CD8-positive, alpha-beta memory T cell (primary cell): Measurements from ENCODE around the gene PLSCR4. TPM values are rescaled to one million over a fixed set of nuclear protein-coding genes. Genes with fewer than 3 reads are reported as not detected.
"Not testable (repeated sequence)": the region's sequence is repeated elsewhere in the genome, so short reads cannot be mapped to it uniquely, and the experiment has no call there.

Source experiments
- CTCF ChIA-PET: fragments of 350-600 bp; sonication (Branson Sonifier 250); formaldehyde crosslinking; loops from one replicate; lab custom pipeline; 2021; ENCODE audit warnings: antibody characterized with exemption; lab: Charles Lee
- POLR2A ChIA-PET: fragments of 350-600 bp; sonication (Branson Sonifier 250); formaldehyde crosslinking; loops from one replicate; lab custom pipeline; 2021; ENCODE audit warnings: antibody characterized with exemption; lab: Charles Lee
- DNase-seq, 5 donors: peaks; one replicate each; pipeline versions ENCODE4 v3.0.0 to v3.0.0-alpha.2; 2020 to 2022; ENCODE audit warnings: mixed read lengths in 1 of 5
- H3K27ac ChIP-seq: one replicate; pipeline ENCODE4 v1.7.0; 2013; ENCODE audit warnings: low read depth, mild to moderate bottlenecking, low read length, moderate library complexity
- H3K27me3 ChIP-seq: 2 replicates; pipeline ENCODE4 v1.7.0; 2013; ENCODE audit warnings: low read length, mild to moderate bottlenecking; ENCODE audit not compliant: insufficient read depth, poor library complexity, severe bottlenecking
- H3K36me3 ChIP-seq: 2 replicates; pipeline ENCODE4 v1.7.0; 2013; ENCODE audit warnings: mild to moderate bottlenecking, low read length, moderate library complexity; ENCODE audit not compliant: insufficient read depth
- H3K4me1 ChIP-seq: 2 replicates; pipeline ENCODE4 v1.7.0; 2013; ENCODE audit warnings: mild to moderate bottlenecking, low read length, moderate library complexity; ENCODE audit not compliant: insufficient read depth
- H3K4me3 ChIP-seq: 2 replicates; pipeline ENCODE4 v1.7.0; 2013; ENCODE audit warnings: mild to moderate bottlenecking, low read length
- H3K9me3 ChIP-seq: 2 replicates; pipeline ENCODE4 v1.7.0; 2013; ENCODE audit warnings: mild to moderate bottlenecking, low read length
- H3K27ac Mint-ChIP-seq, 8 donors: one replicate each; pipeline ENCODE4 v1.8.0; 2020 to 2021; ENCODE audit warnings: mixed read lengths in 8 of 8, mild to moderate bottlenecking in 6 of 8, inconsistent platforms in 3 of 8, moderate library complexity in 3 of 8
- H3K27me3 Mint-ChIP-seq, 2 donors: one replicate each; pipeline ENCODE4 v1.8.0; 2020 to 2021; ENCODE audit warnings: mixed read lengths in 2 of 2, mild to moderate bottlenecking in 1 of 2, moderate library complexity in 1 of 2
- H3K36me3 Mint-ChIP-seq, 3 donors: one replicate each; pipeline ENCODE4 v1.8.0; 2020 to 2021; ENCODE audit warnings: mixed read lengths in 3 of 3, inconsistent platforms in 1 of 3, mild to moderate bottlenecking in 1 of 3
- H3K4me1 Mint-ChIP-seq, 3 donors: one replicate each; pipeline ENCODE4 v1.8.0; 2020 to 2021; ENCODE audit warnings: mixed read lengths in 3 of 3, inconsistent platforms in 1 of 3, mild to moderate bottlenecking in 1 of 3
- H3K4me3 Mint-ChIP-seq, 7 donors: one replicate each; pipeline ENCODE4 v1.8.0; 2020 to 2021; ENCODE audit warnings: mixed read lengths in 7 of 7, mild to moderate bottlenecking in 6 of 7, moderate library complexity in 4 of 7, inconsistent platforms in 2 of 7
- H3K9me3 Mint-ChIP-seq, 5 donors: one replicate each; pipeline ENCODE4 v1.8.0; 2020 to 2022; ENCODE audit warnings: mixed read lengths in 5 of 5, mild to moderate bottlenecking in 3 of 5, moderate library complexity in 2 of 5, inconsistent platforms in 1 of 5
- polyA plus RNA-seq: library from polyadenylated mRNA; unstranded; fragments of 300-500 nt; fragmentation: Illumina TruSeq; gene quantifications from one replicate; pipeline ENCODE4 v1.2.3, GENCODE V29; 2021
- total RNA-seq, 2 experiments: library from RNA; stranded (reverse); gene quantifications; one replicate each; pipeline ENCODE4 v1.2.3, GENCODE V29; 2021

Gene PLSCR4
- total and polyA plus RNA-seq, 3 experiments from 2014 or later, result not detected

- ChIA-PET POLR2A (no interaction called here), CTCF (no interaction called here)
- Mint-ChIP-seq H3K4me1 (no peaks in the 10 kb centered on the region), H3K36me3 (no peaks in the 10 kb centered on the region), H3K9me3 (no peaks in the 10 kb centered on the region), H3K27me3 (peaks cover 1 to 27% of the 10 kb centered on the region in 2 donors), H3K4me3 (no peak overlapping the region), H3K27ac (no peak overlapping the region)
- H3K27me3 ChIP-seq, result no peaks in the 10 kb centered on the region
- no peak overlapping the region for H3K4me3 ChIP-seq
- no peak overlapping the region for H3K27ac ChIP-seq
- no peak for DNase-seq
- H3K36me3 ChIP-seq, result no peaks in the 10 kb centered on the region
- no peaks in the 10 kb centered on the region for H3K9me3 ChIP-seq
- no peaks in the 10 kb centered on the region for H3K4me1 ChIP-seq
Observed at GRCh38 chr3:146259880-146260589, 9.1 kb upstream of the PLSCR4 start.

- Mint-ChIP-seq H3K27ac (no peak overlapping the region), H3K4me3 (no peak overlapping the region), H3K27me3 (peaks cover 9 to 42% of the 10 kb centered on the region in 2 donors), H3K4me1 (no peaks in the 10 kb centered on the region), H3K36me3 (no peaks in the 10 kb centered on the region), H3K9me3 (peaks cover 0 to 4% (median 2%) of the 10 kb centered on the region in 5 donors)
- no peak for DNase-seq
- Histone ChIP-seq H3K4me3 (no peak overlapping the region), H3K4me1 (no peaks in the 10 kb centered on the region), H3K27me3 (peaks cover under 1% of the 10 kb centered on the region), H3K36me3 (no peaks in the 10 kb centered on the region), H3K27ac (no peak overlapping the region), H3K9me3 (no peaks in the 10 kb centered on the region)
- CTCF ChIA-PET, result no interaction called here
- POLR2A ChIA-PET, result no interaction called here
Observed at GRCh38 chr3:146256851-146257486, 6.1 kb upstream of the PLSCR4 start.

- peak overlapping the region in 1 of 7 donors; percentile 33 for H3K4me3 Mint-ChIP-seq
- H3K4me1 ChIP-seq, POLR2A ChIA-PET, CTCF ChIA-PET, H3K4me3 ChIP-seq, H3K27ac ChIP-seq, H3K36me3 ChIP-seq, H3K9me3 ChIP-seq, H3K36me3 Mint-ChIP-seq, H3K27ac Mint-ChIP-seq, H3K9me3 Mint-ChIP-seq, DNase-seq: not testable (repeated sequence)
- H3K4me1 Mint-ChIP-seq, result peaks cover 10 to 11% (median 10%) of the 10 kb centered on the region in 3 donors
- peaks cover 10% of the 10 kb centered on the region for H3K27me3 ChIP-seq
- peaks cover 21 to 44% of the 10 kb centered on the region in 2 donors for H3K27me3 Mint-ChIP-seq
Observed at GRCh38 chr3:146252445-146252844, 1.5 kb upstream of the PLSCR4 start.

GRCh38 chr3:146249921-146250320, 984 bp downstream of the PLSCR4 start:
- no peaks in the 10 kb centered on the region for H3K9me3 ChIP-seq
- no peak overlapping the region for H3K4me3 ChIP-seq
- Mint-ChIP-seq H3K36me3 (no peaks in the 10 kb centered on the region), H3K27ac (no peak overlapping the region), H3K4me1 (peaks cover 10 to 11% (median 10%) of the 10 kb centered on the region in 3 donors), H3K9me3 (peaks cover 0 to 7% (median 2%) of the 10 kb centered on the region in 5 donors), H3K4me3 (peak overlapping the region in 2 of 7 donors; percentile 69), H3K27me3 (peaks cover 20 to 35% of the 10 kb centered on the region in 2 donors)
- no peaks in the 10 kb centered on the region for H3K36me3 ChIP-seq
- no peak for DNase-seq
- CTCF ChIA-PET, result no interaction called here
- H3K27ac ChIP-seq, result no peak overlapping the region
- no peaks in the 10 kb centered on the region for H3K4me1 ChIP-seq
- POLR2A ChIA-PET, result no interaction called here
- H3K27me3 ChIP-seq, result peaks cover 10% of the 10 kb centered on the region

GRCh38 chr3:146247911-146248310, 3.0 kb downstream of the PLSCR4 start:
- ChIA-PET POLR2A (no interaction called here), CTCF (no interaction called here)
- peaks cover 10 to 11% (median 10%) of the 10 kb centered on the region in 3 donors for H3K4me1 Mint-ChIP-seq

GRCh38 chr3:146246526-146246925, 4.4 kb downstream of the PLSCR4 start:
- peaks cover 9 to 16% of the 10 kb centered on the region in 2 donors for H3K27me3 Mint-ChIP-seq
- no peaks in the 10 kb centered on the region for H3K4me1 ChIP-seq
- no peak overlapping the region for H3K27ac Mint-ChIP-seq
- ChIA-PET POLR2A (no interaction called here), CTCF (no interaction called here)
- peaks cover 7 to 11% (median 10%) of the 10 kb centered on the region in 3 donors for H3K4me1 Mint-ChIP-seq
- no peaks in the 10 kb centered on the region for H3K9me3 ChIP-seq
- no peak overlapping the region for H3K4me3 Mint-ChIP-seq
- DNase-seq, result no peak
- peaks cover 6% of the 10 kb centered on the region for H3K27me3 ChIP-seq
- H3K36me3 Mint-ChIP-seq, result no peaks in the 10 kb centered on the region
- no peak overlapping the region for H3K4me3 ChIP-seq
- no peak overlapping the region for H3K27ac ChIP-seq
- peaks cover 0 to 2% (median 0%) of the 10 kb centered on the region in 5 donors for H3K9me3 Mint-ChIP-seq
- H3K36me3 ChIP-seq, result no peaks in the 10 kb centered on the region

More at GRCh38 chr3:146247911-146248310, 3.0 kb downstream of the PLSCR4 start:
- H3K4me3 Mint-ChIP-seq, result no peak overlapping the region
- H3K36me3 Mint-ChIP-seq, result no peaks in the 10 kb centered on the region
- H3K27me3 Mint-ChIP-seq, result peaks cover 18 to 29% of the 10 kb centered on the region in 2 donors
- peaks cover 0 to 7% (median 2%) of the 10 kb centered on the region in 5 donors for H3K9me3 Mint-ChIP-seq
- peaks cover 10% of the 10 kb centered on the region for H3K27me3 ChIP-seq
- DNase-seq, result no peak
- no peak overlapping the region for H3K27ac ChIP-seq
- no peak overlapping the region for H3K27ac Mint-ChIP-seq
- no peak overlapping the region for H3K4me3 ChIP-seq
- H3K36me3 ChIP-seq, result no peaks in the 10 kb centered on the region
- H3K4me1 ChIP-seq, result no peaks in the 10 kb centered on the region
- no peaks in the 10 kb centered on the region for H3K9me3 ChIP-seq

GRCh38 chr3:146243559-146243958, 7.3 kb downstream of the PLSCR4 start:
- Histone ChIP-seq H3K4me3 (no peak overlapping the region), H3K27me3 (no peaks in the 10 kb centered on the region), H3K36me3 (no peaks in the 10 kb centered on the region), H3K4me1 (no peaks in the 10 kb centered on the region), H3K27ac (no peak overlapping the region), H3K9me3 (no peaks in the 10 kb centered on the region)
- ChIA-PET CTCF (no interaction called here), POLR2A (no interaction called here)
- Mint-ChIP-seq H3K9me3 (peaks cover 0 to 5% (median 0%) of the 10 kb centered on the region in 5 donors), H3K36me3 (no peaks in the 10 kb centered on the region), H3K4me1 (no peaks in the 10 kb centered on the region), H3K27ac (no peak overlapping the region), H3K27me3 (peaks cover 0 to 2% of the 10 kb centered on the region in 2 donors), H3K4me3 (no peak overlapping the region)
- DNase-seq, result no peak

GRCh38 chr3:146241523-146242240, 9.2 kb downstream of the PLSCR4 start:
- no peaks in the 10 kb centered on the region for H3K36me3 Mint-ChIP-seq

More at GRCh38 chr3:146241523-146242240, 9.2 kb downstream of the PLSCR4 start:
- H3K27ac ChIP-seq, result no peak overlapping the region
- H3K27me3 Mint-ChIP-seq, result peaks cover 2 to 3% of the 10 kb centered on the region in 2 donors
- H3K4me3 Mint-ChIP-seq, result no peak overlapping the region
- DNase-seq, result no peak
- H3K9me3 ChIP-seq, result no peaks in the 10 kb centered on the region
- no peaks in the 10 kb centered on the region for H3K4me1 ChIP-seq
- ChIA-PET CTCF (no interaction called here), POLR2A (no interaction called here)
- H3K4me3 ChIP-seq, result no peak overlapping the region
- peaks cover 2 to 13% (median 5%) of the 10 kb centered on the region in 5 donors for H3K9me3 Mint-ChIP-seq
- H3K4me1 Mint-ChIP-seq, result no peaks in the 10 kb centered on the region
- H3K27ac Mint-ChIP-seq, result peak overlapping the region in 1 of 8 donors; percentile 29
- no peaks in the 10 kb centered on the region for H3K36me3 ChIP-seq
- H3K27me3 ChIP-seq, result no peaks in the 10 kb centered on the region
